H1 (cell line): ENCODE results near the gene ARHGAP28.

ENCODE experiments used
- HDAC6 ChIP-seq: IDR thresholded peaks from one replicate; pipeline ENCODE4 v1.7.1; 2012; ENCODE audit warnings: low read depth, mild to moderate bottlenecking, inconsistent platforms, low read length, moderate library complexity
- KDM1A ChIP-seq: fragments of 200-600, 300-600 bp; sonication (generic); IDR thresholded peaks from 2 replicates; pipeline ENCODE4 v1.7.1; 2016; ENCODE audit warnings: mild to moderate bottlenecking, low read length, borderline replicate concordance

- no peak for TF ChIP-seq HDAC6
- TF ChIP-seq KDM1A = no peak
Observed at GRCh38 chr18:6928359-6928758, 198.8 kb downstream of the ARHGAP28 start.
